22Rv1 (cell line): ENCODE measurements around the gene SLIT3.
"Not testable (repeated sequence)": the region's sequence is repeated elsewhere in the genome, so short reads cannot be mapped to it uniquely, and the experiment has no call there.

Experiments used
- H3K27ac ChIP-seq: fragments of 450-650 bp; 2 replicates; pipeline ENCODE4 v1.5.1; 2017
- ZFX ChIP-seq: fragments of 450-650 bp; IDR thresholded peaks from 2 replicates; pipeline ENCODE4 v1.6.1; 2017; ENCODE audit warnings: antibody characterized with exemption, borderline replicate concordance
- TF ChIP-seq, protein P1 (sequence below): fragments of 450-650 bp; IDR thresholded peaks from 2 replicates; pipeline ENCODE4 v1.5.1; 2017; ENCODE audit warnings: mild to moderate bottlenecking

The SLIT3 gene

DNA sequence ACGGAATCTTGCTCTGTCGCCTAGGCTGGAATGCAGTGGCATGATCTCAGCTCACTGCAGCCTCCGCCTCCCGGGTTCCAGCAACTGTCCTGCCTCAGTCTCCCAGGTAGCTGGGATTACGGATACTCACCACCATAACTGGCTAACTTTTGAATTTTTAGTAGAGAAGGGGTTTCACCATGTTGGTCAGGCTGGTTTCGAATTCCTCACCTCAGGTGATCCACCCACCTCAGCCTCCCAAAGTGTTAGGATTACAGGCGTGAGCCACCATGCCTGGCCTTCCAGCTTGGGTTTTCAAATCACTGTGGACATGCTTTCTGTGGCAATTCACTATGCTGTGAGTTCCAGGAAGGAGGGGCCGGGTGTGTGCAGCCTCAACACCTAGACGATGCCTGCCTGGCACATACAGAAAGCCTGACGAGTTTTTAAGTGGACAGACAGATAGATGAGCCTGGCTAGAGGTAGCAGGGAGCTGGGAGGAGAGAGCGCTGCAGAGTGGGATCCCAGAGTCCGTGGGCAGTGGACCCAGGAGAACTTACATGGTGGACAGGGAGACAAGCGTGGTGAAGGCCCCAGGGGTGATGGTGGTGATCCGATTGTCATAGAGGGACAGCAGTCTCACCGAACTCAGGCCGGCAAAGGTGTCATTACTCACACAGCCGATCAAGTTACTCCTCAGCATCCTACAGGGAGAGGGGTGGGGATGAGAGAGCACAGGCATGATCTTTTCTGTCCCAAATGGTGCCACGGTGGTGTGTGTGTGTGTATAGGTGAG lies 548.3 kb downstream of the SLIT3 start:
- H3K27ac ChIP-seq: no peak overlapping the region
- TF ChIP-seq, protein P1, sequence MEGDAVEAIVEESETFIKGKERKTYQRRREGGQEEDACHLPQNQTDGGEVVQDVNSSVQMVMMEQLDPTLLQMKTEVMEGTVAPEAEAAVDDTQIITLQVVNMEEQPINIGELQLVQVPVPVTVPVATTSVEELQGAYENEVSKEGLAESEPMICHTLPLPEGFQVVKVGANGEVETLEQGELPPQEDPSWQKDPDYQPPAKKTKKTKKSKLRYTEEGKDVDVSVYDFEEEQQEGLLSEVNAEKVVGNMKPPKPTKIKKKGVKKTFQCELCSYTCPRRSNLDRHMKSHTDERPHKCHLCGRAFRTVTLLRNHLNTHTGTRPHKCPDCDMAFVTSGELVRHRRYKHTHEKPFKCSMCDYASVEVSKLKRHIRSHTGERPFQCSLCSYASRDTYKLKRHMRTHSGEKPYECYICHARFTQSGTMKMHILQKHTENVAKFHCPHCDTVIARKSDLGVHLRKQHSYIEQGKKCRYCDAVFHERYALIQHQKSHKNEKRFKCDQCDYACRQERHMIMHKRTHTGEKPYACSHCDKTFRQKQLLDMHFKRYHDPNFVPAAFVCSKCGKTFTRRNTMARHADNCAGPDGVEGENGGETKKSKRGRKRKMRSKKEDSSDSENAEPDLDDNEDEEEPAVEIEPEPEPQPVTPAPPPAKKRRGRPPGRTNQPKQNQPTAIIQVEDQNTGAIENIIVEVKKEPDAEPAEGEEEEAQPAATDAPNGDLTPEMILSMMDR: no peak
- TF ChIP-seq ZFX: no peak

DNA sequence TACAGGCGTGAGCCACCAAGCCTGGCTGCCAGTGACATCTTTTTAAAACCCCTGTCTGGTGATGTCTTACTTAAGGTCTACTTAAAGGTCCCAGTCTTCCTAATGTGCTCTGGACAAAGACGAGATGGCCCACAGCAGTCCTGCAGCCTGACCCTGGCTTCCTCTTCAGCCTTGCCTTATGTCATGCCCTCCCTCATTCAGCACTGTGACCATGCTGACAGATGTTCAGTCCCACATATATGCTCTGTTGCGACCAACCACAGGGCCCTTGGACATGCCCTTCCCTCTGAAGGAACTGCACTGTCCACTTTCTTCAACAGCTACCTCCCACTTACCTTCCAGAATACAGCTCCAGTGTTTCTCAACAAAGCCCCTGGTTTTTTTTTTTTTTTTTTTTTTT lies 548.9 kb downstream of the SLIT3 start:
- TF ChIP-seq, protein P1: no peak
- no peak for TF ChIP-seq ZFX
- H3K27ac ChIP-seq: no peak overlapping the region

DNA sequence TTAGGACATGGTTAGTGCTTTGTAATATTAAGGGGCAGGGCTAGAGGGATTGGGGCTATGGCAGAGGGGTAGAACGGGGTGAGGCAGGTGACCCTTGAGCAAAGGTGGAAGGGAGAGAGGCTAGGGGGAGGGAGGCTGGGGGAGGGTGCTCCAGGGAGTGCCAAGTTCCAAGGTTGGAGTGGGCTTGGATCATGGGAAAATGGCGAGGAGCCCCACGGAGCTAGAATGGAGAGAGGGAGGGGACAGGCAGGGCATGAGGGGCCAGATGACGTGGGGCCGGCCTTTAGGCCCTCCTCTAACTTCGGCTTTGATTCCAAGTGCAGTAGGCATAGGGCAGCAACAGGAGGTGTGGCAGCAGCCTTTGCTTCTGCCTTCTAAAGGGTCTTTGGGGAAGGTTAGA lies 550.0 kb downstream of the SLIT3 start:
- H3K27ac ChIP-seq: no peak overlapping the region
- TF ChIP-seq, protein P1: no peak
- no peak for TF ChIP-seq ZFX

DNA sequence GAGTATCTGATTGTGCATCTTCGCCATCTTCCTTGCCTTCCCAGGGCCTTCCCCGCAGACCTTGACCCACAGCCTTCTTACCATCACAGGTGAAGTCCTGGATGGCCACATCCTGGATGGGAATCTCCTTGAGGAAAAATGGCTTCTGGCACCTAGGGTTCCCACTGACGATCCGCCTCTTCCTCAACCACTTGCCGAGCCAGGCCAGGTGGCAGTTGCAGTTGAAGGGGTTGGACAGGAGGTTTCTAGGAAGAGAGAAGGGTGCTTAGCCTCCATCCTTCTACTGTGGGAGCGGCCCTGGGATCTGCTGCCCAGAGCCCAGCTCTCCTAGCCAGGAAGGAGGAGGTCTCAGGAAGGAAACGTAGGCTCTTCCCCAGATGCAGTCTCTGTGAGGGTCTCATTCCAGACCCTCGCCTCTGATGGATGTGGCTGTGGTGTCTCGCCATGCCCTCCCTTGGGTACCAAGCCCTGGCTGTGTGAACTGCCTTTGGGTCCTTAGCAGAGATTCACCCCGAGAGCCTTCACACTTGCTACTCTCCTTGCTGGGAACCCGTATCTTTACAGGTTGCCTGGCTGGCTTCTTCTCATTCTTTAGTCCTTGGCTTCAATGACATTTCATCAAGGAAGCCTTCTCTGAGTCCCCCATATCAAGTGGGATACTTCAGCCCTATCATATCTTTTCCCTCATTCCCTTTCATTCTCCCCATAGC lies 551.4 kb downstream of the SLIT3 start:
- no peak for TF ChIP-seq ZFX
- TF ChIP-seq, protein P1: no peak

DNA sequence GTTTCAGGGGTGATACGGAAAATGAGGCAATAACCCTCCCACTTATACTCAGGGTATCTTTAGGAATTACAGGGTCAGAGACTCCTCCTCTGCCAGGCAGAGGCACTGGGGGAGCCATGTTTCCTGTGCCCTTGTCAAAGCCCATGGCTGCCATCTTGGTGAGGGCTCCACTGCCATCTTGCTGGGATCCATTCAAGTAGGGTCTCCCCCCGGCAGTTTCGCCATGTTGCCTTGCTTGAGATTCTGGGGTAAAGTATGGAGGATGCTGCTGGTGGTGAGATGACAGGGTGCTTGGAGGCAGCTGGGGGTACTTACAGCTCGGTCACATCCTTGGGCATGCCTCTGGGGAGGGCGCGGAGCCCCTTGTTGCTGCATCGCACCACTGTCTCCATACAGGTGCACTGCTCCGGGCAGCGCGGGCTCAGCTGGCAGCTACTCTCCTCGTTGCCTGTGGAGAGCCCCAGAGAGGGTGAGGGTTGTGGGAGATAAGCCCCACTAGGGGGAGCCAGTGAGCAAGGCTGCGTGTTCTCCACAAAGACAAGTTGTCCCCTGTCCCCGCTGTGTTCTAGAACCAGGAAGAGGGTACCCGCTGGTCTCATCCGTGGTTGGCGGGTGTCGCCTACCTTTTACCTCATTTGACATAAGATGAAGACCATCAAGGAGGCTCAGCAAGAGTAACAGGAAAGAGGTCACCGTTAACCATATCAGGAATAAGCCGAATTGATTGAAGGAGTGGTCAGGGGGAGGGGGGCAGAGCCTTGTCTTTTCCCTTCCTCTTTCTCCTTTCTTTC lies 552.8 kb downstream of the SLIT3 start:
- TF ChIP-seq, protein P1: peak; percentile 85
- TF ChIP-seq ZFX: no peak
- no peak overlapping the region for H3K27ac ChIP-seq

More for the DNA sequence above, 551.4 kb downstream of the SLIT3 start:
- no peak overlapping the region for H3K27ac ChIP-seq

DNA sequence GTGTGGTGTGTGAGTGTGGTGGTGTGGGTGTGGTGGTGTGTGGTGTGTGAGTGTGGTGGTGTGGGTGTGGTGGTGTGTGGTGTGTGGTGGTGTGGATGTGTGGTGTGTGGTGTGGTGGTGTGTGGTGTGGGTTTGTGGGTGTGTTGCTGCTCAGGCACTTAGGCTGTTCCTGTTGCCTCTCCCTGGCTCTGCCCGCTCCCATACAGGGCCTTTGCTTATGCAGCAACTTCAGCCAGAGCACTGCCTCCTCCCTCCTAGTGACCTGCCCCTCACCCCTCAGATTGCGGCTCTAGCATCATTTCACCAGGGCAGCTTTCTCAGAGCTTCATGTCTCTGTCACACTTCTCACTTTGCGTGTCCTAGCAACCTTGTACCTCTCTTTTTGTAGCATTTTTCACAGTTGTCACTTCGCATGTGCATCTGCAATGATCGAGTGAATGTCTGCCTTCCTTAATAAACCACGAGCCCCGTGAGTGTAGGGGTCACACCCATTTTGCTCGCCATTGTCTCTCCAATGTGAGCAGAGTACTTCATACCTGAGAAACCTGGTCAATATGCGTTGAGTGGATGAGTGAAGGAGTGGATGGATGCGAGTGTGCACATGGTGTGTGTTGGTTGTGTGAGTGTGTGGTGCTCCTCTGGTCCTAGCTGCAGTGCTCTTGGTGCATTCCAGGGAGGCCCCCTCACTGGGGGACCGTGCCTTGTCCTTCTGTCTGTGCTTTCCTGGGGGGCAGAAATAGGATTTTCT lies 553.9 kb downstream of the SLIT3 start:
- TF ChIP-seq, protein P1: no peak

DNA sequence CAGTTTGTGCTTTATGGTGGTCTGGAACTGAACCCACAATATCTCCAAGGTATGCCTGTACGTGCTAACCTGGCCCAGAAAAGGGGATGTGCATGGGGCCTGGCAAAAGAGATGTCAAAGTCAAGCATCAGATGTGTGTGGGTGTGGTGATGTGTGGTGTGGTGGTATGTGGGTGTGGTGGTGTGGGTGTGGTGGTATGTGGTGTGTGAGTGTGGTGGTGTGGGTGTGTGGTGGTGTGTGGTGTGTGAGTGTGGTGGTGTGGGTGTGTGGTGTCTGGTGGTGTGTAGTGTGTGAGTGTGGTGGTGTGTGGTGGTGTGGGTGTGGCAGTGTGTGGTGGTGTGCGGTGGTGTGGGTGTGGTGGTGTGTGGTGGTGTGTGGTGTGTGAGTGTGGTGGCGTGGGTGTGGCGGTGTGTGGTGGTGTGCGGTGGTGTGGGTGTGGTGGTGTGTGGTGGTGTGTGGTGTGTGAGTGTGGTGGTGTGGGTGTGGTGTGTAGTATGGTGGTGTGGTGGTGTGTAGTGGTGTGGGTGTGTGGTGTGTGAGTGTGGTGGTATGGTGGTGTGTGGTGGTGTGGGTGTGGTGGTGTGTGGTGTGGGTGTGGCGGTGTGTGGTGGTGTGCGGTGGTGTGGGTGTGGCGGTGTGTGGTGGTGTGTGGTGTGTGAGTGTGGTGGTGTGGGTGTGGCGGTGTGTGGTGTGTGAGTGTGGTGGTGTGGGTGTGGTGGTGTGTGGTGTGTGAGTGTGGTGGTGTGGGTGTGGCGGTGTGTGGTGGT lies 554.6 kb downstream of the SLIT3 start:
- not testable (repeated sequence) for H3K27ac ChIP-seq

More for the DNA sequence above, 553.9 kb downstream of the SLIT3 start:
- no peak overlapping the region for H3K27ac ChIP-seq
